ENCODE data around the gene IL19. TPM values are rescaled to one million over a fixed set of nuclear protein-coding genes. Genes with fewer than 3 reads are reported as not detected.
"Not testable (repeated sequence)": the region's sequence is repeated elsewhere in the genome, so short reads cannot be mapped to it uniquely, and the experiment has no call there.

Gene IL19
- total RNA-seq, 1 experiment from 2014 or later: not detected

DNA sequence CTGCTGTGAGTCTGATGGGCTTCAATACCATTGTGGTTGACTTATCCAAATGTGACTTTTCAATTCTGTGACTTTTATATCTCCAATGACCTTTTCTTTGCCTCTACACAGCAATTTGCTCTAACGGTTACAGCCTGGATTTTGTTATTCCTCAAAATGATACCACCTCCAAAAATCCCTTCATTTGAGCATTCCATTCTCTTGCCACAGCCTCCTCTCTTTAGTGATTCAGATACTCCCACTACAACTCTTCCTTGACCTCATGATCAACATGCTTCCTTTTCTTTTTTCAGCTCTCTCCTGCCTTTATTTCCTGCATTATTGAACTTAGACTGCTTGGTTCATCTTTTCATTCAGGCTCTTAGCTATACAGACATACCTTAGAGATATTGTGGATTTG lies 16.6 kb upstream of the IL19 start:
- Histone ChIP-seq H3K27me3 (0 out of 2 replicates have a peak, but pooled peaks cover 3% of the 10 kb centered on the region), H3K4me1 (no peaks in the 10 kb centered on the region), H3K27ac (no peak overlapping the region), H3K36me3 (no peaks in the 10 kb centered on the region), H3K4me3 (no peak overlapping the region), H3K9me3 (replicated peaks) (no peaks in the 10 kb centered on the region; the same call in 1 of the 2 replicates)
- DNase-seq: no peak

DNA sequence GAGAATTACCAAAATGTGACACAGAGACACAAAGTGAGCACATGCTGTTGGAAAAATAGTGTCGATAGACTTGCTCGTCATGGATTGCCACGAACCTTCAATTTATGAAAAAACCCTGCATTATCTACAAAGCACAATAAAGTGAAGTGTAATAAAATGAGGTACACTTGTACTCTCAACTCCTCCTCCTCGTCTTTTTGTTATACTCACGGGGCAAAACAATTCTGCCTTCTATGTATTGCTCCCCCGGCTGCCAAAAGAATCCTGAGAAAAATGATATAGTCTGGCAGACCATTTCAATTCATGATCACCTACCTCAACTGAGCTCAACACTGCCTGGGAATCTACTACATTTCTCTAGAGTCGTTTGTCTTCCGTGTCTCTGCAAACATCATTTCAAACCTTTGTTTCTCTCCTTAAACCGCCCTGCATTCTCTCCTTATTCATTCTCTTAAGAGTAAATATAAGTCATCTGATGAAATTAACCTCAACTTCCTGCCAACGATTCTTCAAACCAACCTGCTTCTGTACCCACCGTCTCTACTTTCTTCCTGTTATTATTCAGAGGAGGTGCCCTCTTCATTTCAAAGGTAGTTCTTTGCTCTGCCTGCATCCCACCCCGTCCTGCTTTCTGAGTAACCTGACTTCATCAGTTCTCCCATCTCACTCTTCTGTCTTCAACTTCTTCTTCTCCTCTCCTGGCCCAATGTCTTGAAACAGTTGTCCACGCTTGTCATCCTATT lies 12.9 kb upstream of the IL19 start:
- H3K27me3 ChIP-seq: 0 out of 2 replicates have a peak, but pooled peaks cover 3% of the 10 kb centered on the region
- no peaks in the 10 kb centered on the region; the same call in 1 of the 2 replicates for H3K9me3 ChIP-seq (replicated peaks)
- no peaks in the 10 kb centered on the region for H3K36me3 ChIP-seq
- DNase-seq: no peak
- no peak overlapping the region for H3K4me3 ChIP-seq
- no peaks in the 10 kb centered on the region for H3K4me1 ChIP-seq
- H3K27ac ChIP-seq: no peak overlapping the region

DNA sequence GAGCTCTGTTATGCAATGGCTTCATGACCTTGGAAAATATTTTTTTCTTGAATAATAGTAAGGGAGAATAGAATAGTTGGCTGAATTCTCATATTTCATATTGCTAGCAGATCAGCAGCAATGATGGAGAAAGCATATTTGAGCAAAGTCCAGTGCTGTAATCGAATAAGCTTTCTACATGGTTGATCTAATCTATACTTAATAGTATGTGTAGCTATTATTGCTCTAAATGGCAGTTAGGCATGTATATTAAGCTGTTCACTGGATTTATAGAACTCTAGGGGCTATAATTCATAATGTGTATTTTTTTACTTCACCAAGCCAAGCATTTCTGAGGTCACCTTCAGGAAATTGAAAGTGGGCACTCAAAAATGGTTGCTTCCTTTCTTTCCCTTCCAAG lies 10.0 kb upstream of the IL19 start:
- H3K27ac ChIP-seq: no peak overlapping the region
- H3K4me1 ChIP-seq: no peaks in the 10 kb centered on the region
- no peak for DNase-seq
- no peaks in the 10 kb centered on the region; the same call in 1 of the 2 replicates for H3K9me3 ChIP-seq (replicated peaks)
- no peak overlapping the region for H3K4me3 ChIP-seq
- no peaks in the 10 kb centered on the region for H3K36me3 ChIP-seq
- 0 out of 2 replicates have a peak, but pooled peaks cover 3% of the 10 kb centered on the region for H3K27me3 ChIP-seq

DNA sequence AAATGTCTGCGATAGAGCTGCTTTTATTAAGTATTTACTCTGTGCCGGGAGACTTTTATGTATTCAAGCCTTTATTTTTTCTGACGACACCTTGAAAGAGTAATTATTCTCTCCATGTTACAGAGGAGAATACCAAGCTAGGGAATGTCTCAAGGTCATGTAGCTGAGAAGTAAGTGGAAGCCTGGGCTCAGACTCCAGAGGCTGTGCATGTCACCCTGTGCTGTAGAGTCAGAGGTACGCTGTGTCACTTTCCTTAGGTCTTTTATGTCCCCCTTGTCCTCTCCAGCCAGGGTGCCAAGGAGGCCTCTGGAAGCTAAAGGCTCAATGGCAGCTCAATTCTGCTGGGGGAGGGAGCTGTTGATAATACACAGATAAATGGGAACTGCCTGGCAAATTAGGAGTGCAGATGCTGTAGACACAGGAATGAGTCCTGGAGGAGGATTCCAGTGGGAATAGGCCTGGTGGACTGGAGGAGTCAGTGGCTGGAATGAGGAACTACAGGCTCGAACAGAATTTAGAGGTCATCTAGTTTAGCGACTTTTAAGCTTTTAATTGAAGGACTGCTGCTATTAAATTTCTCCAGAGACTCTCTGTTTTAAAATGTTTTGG lies 9.3 kb upstream of the IL19 start:
- no peak for DNase-seq
- Histone ChIP-seq H3K27me3 (no peaks in the 10 kb centered on the region), H3K4me1 (no peaks in the 10 kb centered on the region), H3K4me3 (no peak overlapping the region), H3K27ac (no peak overlapping the region), H3K36me3 (no peaks in the 10 kb centered on the region), H3K9me3 (replicated peaks) (no peaks in the 10 kb centered on the region)

DNA sequence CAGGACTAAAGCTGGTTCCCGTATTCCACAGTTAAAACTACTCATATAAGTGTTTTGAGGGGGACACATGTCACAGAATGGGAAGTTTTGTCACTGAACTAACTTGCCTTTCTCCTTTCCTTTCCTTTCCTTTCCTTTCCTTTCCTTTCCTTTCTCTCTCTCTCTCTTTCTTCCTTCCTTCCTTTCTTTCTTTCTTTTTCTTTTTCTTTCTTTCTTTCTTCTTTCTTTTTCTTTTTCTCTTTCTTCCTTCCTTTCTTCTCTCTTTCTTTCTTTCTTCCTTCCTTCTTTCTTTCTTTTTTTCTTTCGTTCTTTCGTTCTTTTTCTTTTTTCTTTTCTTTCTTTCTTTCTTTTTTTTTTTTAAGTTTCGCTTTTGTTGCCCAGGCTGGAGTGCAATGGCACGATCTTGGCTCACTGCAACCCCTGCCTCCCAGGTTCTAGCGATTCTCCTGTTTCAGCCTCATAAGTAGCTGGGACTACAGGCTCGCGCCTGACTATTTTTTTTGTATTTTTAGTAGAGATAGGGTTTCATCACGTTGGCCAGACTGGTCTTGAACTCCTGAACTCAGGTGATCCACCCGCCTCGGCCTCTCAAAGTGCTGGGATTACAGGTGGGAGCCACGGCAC lies 7.7 kb upstream of the IL19 start:
- not testable (repeated sequence) for H3K36me3 ChIP-seq

DNA sequence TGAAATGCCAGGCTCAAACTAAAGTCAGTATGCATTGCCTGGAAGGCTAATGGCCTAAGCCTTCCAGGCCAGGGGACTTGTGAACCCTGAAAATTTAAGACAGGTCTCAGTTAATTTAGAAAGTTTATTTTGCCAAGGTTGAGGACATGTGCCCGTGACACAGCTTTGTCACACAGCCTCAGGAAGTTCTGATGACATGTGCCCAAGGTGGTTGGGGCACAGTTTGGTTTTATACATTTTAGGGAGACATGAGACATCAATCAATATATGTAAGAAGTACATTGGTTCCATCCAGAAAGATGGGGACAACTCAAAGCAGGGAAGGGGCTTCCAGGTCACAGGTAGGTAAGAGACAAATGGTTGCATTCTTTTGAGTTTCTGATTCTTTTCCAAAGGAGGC lies 4.8 kb upstream of the IL19 start:
- not testable (repeated sequence) for H3K27ac ChIP-seq; H3K4me1 ChIP-seq; H3K4me3 ChIP-seq; H3K36me3 ChIP-seq; DNase-seq; H3K9me3 ChIP-seq (replicated peaks); H3K27me3 ChIP-seq

More for the DNA sequence above, 7.7 kb upstream of the IL19 start:
- H3K9me3 ChIP-seq (replicated peaks); H3K27me3 ChIP-seq; DNase-seq; H3K27ac ChIP-seq; H3K4me1 ChIP-seq; H3K4me3 ChIP-seq: not testable (repeated sequence)

DNA sequence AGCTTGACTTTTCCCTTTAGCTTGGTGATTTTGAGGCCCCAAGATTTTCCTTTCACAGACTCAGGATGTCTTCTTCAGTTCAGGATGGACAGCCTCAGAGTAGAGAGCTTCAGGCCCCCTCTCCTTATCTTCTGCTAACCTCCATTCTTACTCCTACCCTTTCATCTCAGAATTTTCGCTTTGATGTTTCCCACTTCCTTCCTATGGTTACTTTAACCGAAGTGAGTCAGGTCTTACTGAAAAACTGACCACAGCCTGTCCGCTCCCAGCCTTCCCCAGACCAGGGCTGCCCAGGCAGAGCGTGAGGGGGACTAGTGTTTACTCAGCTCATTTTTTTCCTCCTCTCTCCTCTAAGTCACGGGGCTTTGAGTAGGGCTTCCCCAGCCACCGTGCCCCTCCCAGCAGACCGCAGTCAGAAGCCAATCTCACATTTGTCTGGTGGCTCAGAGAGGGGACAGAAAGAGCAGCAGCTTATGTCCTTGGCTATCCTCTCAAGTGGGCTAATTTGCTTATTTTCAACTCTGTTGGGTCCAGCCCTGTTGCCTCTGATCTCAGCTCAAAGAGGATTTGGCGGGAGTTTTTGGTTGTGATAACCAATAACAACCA lies 4.2 kb upstream of the IL19 start:
- Histone ChIP-seq H3K4me1 (no peaks in the 10 kb centered on the region), H3K4me3 (no peak overlapping the region), H3K27ac (no peak overlapping the region), H3K9me3 (replicated peaks) (no peaks in the 10 kb centered on the region), H3K36me3 (no peaks in the 10 kb centered on the region), H3K27me3 (no peaks in the 10 kb centered on the region)
- DNase-seq: peak; percentile 38 to 49

DNA sequence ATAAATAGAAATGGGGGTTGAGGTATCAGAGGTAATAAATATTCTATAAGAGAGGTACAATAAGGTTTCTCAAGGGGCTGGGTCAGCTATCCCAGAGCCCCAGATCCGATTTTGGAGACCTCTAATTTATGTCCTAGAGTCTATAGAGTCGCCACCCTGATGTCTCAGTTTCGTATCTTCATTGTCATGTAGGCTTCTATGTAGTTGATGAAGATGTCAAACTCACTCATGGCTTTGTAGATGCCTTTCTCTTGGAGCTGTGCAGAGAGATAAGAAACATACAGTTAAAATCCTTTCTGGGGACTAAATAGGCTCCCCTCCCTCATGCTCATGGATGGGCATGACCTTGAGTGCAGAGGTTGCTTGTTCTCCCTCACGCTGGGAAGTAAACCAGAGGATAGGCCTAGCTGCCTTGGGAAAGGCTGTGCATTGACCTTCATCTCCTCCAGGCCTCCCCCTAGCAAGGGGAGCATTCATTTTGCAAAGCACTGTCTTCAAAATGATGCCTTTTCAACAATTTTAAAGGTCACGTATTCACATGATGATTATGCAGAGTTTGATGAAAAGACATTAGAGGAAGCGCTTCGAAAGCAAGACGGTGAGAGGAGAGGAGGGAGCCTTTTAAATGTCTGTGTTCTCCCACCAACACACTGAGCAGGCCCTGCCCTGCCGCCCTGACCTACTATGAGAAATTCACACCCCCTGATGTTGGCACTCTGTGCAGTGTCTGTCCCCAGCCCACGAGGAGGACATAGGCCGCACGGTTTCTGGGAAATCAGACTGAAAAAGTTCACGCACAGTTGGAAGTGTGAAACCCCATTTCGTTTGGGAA lies 1.9 kb upstream of the IL19 start:
- Histone ChIP-seq H3K27me3 (no peaks in the 10 kb centered on the region), H3K36me3 (no peaks in the 10 kb centered on the region), H3K4me1 (no peaks in the 10 kb centered on the region), H3K27ac (no peak overlapping the region), H3K4me3 (no peak overlapping the region), H3K9me3 (replicated peaks) (no peaks in the 10 kb centered on the region)
- no peak for DNase-seq

DNA sequence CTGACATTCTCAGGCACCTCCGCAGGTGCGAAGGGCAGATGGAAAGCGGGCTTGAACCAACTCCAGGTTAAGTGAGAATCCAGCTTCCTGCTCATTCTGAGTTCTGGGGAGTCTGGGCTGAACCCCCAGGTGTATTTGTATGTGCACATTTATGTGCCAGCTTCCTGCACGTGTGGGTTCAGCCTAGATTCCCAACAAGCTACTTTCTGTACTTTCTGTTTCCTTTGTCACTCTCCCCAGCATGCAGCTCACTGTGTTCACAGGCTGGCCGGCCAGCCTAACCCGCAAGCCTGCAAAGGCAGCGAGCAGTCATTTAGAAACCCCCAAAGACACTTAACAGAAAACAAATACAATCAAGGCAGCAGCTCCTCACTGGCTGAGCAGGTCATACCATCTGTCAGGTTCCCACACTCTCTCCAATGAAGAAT lies 1.3 kb upstream of the IL19 start:
- H3K4me1 ChIP-seq: no peaks in the 10 kb centered on the region
- DNase-seq: no peak

DNA sequence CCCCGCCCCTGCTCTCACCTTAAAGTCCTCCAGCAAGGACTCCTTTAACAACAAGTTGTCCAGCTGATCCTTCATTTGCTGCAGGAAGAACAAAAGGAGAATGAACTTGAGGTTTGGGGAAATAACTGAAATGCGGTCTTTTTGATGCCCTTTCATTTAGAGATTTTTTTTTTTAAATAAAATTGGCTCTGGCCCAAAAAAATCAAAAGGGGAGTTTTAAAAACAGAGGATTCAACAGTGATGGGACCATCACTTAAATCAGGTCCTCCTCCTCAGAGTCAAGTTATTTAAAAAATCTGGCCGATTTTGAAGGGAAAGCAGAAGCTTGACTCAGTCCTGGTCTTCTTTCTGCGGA lies 742 bp downstream of the IL19 start:
- DNase-seq: no peak
- Histone ChIP-seq H3K9me3 (replicated peaks) (no peaks in the 10 kb centered on the region), H3K27ac (no peak overlapping the region), H3K4me3 (no peak overlapping the region), H3K4me1 (no peaks in the 10 kb centered on the region), H3K36me3 (no peaks in the 10 kb centered on the region), H3K27me3 (peaks cover 6% of the 10 kb centered on the region; the same call in 1 of the 2 replicates)

More for the DNA sequence above, 1.3 kb upstream of the IL19 start:
- Histone ChIP-seq H3K27me3 (no peaks in the 10 kb centered on the region), H3K4me3 (no peak overlapping the region), H3K9me3 (replicated peaks) (no peaks in the 10 kb centered on the region), H3K36me3 (no peaks in the 10 kb centered on the region), H3K27ac (no peak overlapping the region)

DNA sequence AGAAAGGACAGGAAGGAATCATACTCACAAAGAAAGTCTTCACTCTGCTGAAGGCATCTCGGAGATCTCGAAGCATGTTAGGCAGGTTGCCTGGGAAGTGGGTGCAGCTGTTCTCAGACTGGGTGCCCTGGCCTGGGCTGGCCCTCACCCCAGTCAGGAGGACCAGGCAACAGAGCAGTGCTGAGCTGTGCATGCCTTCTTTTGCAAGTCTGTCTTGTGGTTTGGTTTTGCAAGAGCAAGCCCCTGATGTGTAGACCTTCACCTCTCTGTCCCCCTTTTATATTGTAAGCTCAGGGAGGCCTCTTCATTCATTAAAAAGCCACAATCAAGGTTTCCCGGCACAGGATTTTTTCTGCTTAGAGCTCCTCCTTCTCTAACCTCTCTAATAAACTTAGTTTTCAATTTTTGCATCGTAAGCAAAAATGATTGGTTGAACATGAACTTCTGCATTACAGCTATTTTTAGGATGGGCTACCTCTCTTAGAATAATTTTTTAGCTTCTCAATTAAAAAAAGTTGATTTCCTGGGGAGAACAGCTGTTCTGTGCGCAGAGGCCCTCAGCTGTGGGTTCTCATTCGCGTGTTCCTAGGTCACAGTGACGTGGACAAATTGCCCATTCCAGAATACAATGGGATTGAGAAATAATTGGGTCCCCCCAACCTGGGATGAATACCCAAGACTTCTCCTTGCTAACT lies 1.8 kb downstream of the IL19 start, which contains the start of gene IL10:
TSS of gene IL10 (minus strand) at position 252 of the 695 bp plus-strand sequence. CDS start at position 193, 59 bp downstream.
- DNase-seq: no peak
- H3K27ac ChIP-seq: no peak within 1 kb of the TSS
- no peaks in the 10 kb centered on the region for H3K4me1 ChIP-seq
- no peak within 1 kb of the TSS for H3K4me3 ChIP-seq
- H3K36me3 ChIP-seq: no peaks in the 10 kb centered on the region
- H3K27me3 ChIP-seq: peaks cover 6% of the 10 kb centered on the region; the same call in 1 of the 2 replicates
- H3K9me3 ChIP-seq (replicated peaks): no peaks in the 10 kb centered on the region

DNA sequence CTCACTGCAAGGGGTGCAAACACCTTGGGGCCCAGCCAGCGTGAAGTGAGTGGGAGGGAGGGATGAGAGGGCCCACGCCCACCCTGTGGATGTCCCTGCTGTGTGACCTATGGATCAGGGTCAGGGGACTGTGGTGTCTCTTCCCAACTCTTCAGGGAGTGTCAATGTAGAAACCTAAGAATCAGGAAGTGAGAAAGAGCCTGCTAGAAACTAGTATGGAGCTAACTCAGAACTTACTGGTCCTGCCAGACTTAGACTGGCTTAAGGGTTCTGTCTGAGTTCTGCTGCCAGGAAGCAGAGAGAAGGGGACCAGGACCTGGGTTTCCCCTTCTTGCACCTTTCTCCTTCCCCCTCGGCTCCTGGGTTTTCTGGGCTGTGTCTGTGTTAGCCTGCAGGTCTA lies 3.5 kb downstream of the IL19 start:
- no peak overlapping the region for H3K4me3 ChIP-seq
- no peak for DNase-seq
- H3K27ac ChIP-seq: no peak overlapping the region
- H3K4me1 ChIP-seq: no peaks in the 10 kb centered on the region
- H3K36me3 ChIP-seq: no peaks in the 10 kb centered on the region
- peaks cover 6% of the 10 kb centered on the region; the same call in 1 of the 2 replicates for H3K27me3 ChIP-seq
- no peaks in the 10 kb centered on the region for H3K9me3 ChIP-seq (replicated peaks)

DNA sequence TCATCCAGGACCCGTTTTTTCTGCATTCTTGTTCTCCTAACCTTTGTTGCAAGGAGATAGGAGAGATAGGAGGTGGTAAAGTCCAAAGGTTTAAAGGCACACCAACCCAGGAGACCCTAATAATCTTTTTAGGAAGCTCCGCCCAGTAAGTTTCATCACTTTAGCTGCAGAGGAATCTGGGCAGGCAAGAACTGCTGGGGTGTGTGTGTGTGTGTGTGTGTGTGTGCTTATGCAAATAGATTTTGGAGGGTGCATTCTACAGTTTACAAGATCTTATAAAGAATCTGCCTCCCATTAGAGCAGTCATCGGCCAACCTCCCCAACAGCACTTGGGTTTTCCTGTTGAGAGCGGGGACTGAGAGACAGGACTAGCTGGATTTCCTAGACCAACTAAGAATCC lies 5.7 kb downstream of the IL19 start:
- no peak overlapping the region for H3K4me3 ChIP-seq
- H3K4me1 ChIP-seq: no peaks in the 10 kb centered on the region
- H3K27ac ChIP-seq: no peak overlapping the region
- no peaks in the 10 kb centered on the region for H3K9me3 ChIP-seq (replicated peaks)
- no peak for DNase-seq
- H3K27me3 ChIP-seq: peaks cover 6% of the 10 kb centered on the region; the same call in 1 of the 2 replicates
- H3K36me3 ChIP-seq: no peaks in the 10 kb centered on the region

DNA sequence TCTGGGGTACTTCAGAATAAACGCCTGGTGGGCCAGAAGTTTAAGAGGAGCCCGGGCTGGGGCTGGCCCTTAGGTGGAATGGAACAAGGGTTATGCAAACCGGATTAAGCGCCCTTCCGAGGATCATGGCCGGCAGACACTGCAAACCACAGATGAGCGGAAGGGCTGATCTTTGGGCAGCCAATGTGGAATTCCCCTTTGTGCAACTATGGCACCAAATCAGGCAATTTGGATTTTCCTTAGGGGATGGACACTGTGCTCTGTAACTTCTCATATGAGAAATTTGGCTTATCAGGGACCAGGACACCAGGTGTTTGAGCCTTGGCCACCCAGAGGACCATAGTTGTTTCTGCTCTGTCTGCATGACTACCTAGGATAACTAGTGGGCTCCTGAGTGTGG lies 7.5 kb downstream of the IL19 start:
- H3K4me1 ChIP-seq: peaks cover 10% of the 10 kb centered on the region
- H3K4me3 ChIP-seq: no peak overlapping the region
- peaks cover 6% of the 10 kb centered on the region; the same call in 1 of the 2 replicates for H3K27me3 ChIP-seq
- H3K36me3 ChIP-seq: no peaks in the 10 kb centered on the region
- no peak overlapping the region for H3K27ac ChIP-seq
- no peak for DNase-seq
- no peaks in the 10 kb centered on the region for H3K9me3 ChIP-seq (replicated peaks)

Data from SJCRH30 (cell line).